ENCODE measurements around the gene NFATC1. TPM values are rescaled to one million over a fixed set of nuclear protein-coding genes. Genes with fewer than 3 reads are reported as not detected.

NFATC1 gene
- total RNA-seq, 2 experiments from 2014 or later = 26.5 to 28.1 TPM

GRCh38 chr18:79526468-79527460 is 131.0 kb downstream of the NFATC1 start:
- ATAC-seq (no peak), DNase-seq (no peak)
- Mint-ChIP-seq H3K27me3 (ENCODE audit: low read depth) (no peaks in the 10 kb centered on the region), H3K4me3 (no peak overlapping the region), H3K9me3 (ENCODE audit: insufficient read depth) (no peaks in the 10 kb centered on the region), H3K27ac (no peak overlapping the region), H3K36me3 (ENCODE audit: low read depth) (peaks cover 8% of the 10 kb centered on the region), H3K4me1 (ENCODE audit: low read depth) (peaks cover 38% of the 10 kb centered on the region)
- ChIA-PET POLR2A (no interaction called here), CTCF (interaction anchor here (1.5 to 8.3 kb wide), 3 partner anchors 129 to 148 kb away, joined by 4 to 70 read pairs (median 19); no protein-coding TSS in a partner anchor)

GRCh38 chr18:79527656-79528315 is 132.1 kb downstream of the NFATC1 start:
- no peak overlapping the region for H3K4me3 Mint-ChIP-seq
- ChIA-PET CTCF (interaction anchor here (0.7 to 8.3 kb wide), 5 partner anchors 11 to 152 kb away, joined by 4 to 70 read pairs (median 7); no protein-coding TSS in a partner anchor), POLR2A (no interaction called here)
- no peaks in the 10 kb centered on the region for H3K27me3 Mint-ChIP-seq (ENCODE audit: low read depth)
- H3K36me3 Mint-ChIP-seq (ENCODE audit: low read depth) = peaks cover 8% of the 10 kb centered on the region
- H3K9me3 Mint-ChIP-seq (ENCODE audit: insufficient read depth) = no peaks in the 10 kb centered on the region
- no peak for DNase-seq
- ATAC-seq = no peak
- peaks cover 28% of the 10 kb centered on the region for H3K4me1 Mint-ChIP-seq (ENCODE audit: low read depth)
- H3K27ac Mint-ChIP-seq = no peak overlapping the region

- CTCF ChIA-PET = interaction anchor here (0.7 to 8.3 kb wide), 5 partner anchors 11 to 153 kb away, joined by 4 to 70 read pairs (median 7); no protein-coding TSS in a partner anchor
- no peaks in the 10 kb centered on the region for H3K9me3 Mint-ChIP-seq (ENCODE audit: insufficient read depth)
- no peaks in the 10 kb centered on the region for H3K27me3 Mint-ChIP-seq (ENCODE audit: low read depth)
- ATAC-seq (no peak), DNase-seq (no peak)
- H3K4me1 Mint-ChIP-seq (ENCODE audit: low read depth) = peaks cover 23% of the 10 kb centered on the region
- POLR2A ChIA-PET = no interaction called here
- no peak overlapping the region for H3K27ac Mint-ChIP-seq
- no peak overlapping the region for H3K4me3 Mint-ChIP-seq
- H3K36me3 Mint-ChIP-seq (ENCODE audit: low read depth) = peaks cover 8% of the 10 kb centered on the region
Measured at GRCh38 chr18:79528316-79528695, 132.6 kb downstream of the NFATC1 start.

- peak; percentile 79 for DNase-seq
- POLR2A ChIA-PET = no interaction called here
- H3K4me3 Mint-ChIP-seq = no peak overlapping the region
- H3K4me1 Mint-ChIP-seq (ENCODE audit: low read depth) = peaks cover 17% of the 10 kb centered on the region
- no peak overlapping the region for H3K27ac Mint-ChIP-seq
- CTCF ChIA-PET = interaction anchor here (1.0 to 8.3 kb wide), 6 partner anchors 12 to 169 kb away, joined by 3 to 70 read pairs (median 7); no protein-coding TSS in a partner anchor
- no peaks in the 10 kb centered on the region for H3K27me3 Mint-ChIP-seq (ENCODE audit: low read depth)
- no peaks in the 10 kb centered on the region for H3K9me3 Mint-ChIP-seq (ENCODE audit: insufficient read depth)
- ATAC-seq = no peak
- H3K36me3 Mint-ChIP-seq (ENCODE audit: low read depth) = peaks cover 8% of the 10 kb centered on the region
Measured at GRCh38 chr18:79528846-79529245, 133.1 kb downstream of the NFATC1 start.

DNA sequence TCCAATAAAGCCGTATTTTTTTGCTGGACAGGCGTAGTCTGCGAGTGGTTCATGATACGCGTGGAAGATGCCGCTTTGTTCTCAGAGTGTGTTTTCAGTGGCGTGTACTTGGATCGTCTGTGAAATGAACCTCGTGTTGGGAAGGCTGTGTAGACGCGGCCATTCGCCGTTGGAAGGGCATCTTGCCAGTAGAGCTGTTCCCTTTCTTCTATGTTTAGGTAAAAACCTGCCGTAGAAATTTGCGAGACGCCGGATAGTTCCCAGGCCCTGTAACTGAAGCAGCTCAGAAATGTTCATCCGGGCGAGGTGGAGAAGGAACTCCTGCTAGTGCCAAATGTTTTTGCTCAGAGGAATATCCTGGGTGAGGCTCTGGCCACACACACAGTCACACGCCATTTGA is 133.6 kb downstream of the NFATC1 start:
- Mint-ChIP-seq H3K9me3 (ENCODE audit: insufficient read depth) (no peaks in the 10 kb centered on the region), H3K27ac (no peak overlapping the region), H3K4me3 (no peak overlapping the region), H3K4me1 (ENCODE audit: low read depth) (peaks cover 13% of the 10 kb centered on the region), H3K27me3 (ENCODE audit: low read depth) (no peaks in the 10 kb centered on the region), H3K36me3 (ENCODE audit: low read depth) (peaks cover 8% of the 10 kb centered on the region)
- ChIA-PET CTCF (interaction anchor here (0.7 to 8.3 kb wide), 8 partner anchors 12 to 170 kb away, joined by 3 to 70 read pairs (median 5); no protein-coding TSS in a partner anchor), POLR2A (interaction anchor here (2.3 kb wide), 1 partner anchor 124 kb away, joined by 7 read pairs; no protein-coding TSS in a partner anchor)
- DNase-seq (no peak), ATAC-seq (no peak)

DNA sequence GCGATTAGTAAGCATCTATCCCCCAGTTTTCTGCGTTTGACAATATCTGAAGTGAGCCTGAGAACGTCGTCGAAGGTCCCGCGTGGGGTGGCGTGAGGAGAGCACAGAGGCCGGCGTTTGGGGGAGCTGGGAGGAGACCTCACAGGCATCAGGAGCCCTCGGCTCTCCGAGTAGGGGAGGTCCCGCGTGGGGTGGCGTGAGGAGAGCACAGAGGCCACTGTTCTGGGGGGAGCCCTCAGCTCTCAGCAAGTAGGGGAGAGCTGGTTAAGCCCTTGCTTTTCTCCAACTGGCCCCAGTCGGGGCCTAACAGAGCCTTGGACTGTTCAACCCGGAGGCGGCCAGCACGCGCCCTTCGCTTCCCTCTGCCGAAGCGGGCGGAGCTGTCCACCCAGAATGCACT is 134.3 kb downstream of the NFATC1 start:
- ChIA-PET POLR2A (interaction anchor here (0.7 to 2.3 kb wide), 2 partner anchors 124 to 132 kb away, joined by 3 to 7 read pairs; no protein-coding TSS in a partner anchor), CTCF (interaction anchor here (0.7 to 8.3 kb wide), 8 partner anchors 10 to 170 kb away, joined by 3 to 70 read pairs (median 3); no protein-coding TSS in a partner anchor)
- H3K27me3 Mint-ChIP-seq (ENCODE audit: low read depth) = no peaks in the 10 kb centered on the region
- no peaks in the 10 kb centered on the region for H3K9me3 Mint-ChIP-seq (ENCODE audit: insufficient read depth)
- H3K4me3 Mint-ChIP-seq = no peak overlapping the region
- ATAC-seq (no peak), DNase-seq (no peak)
- peaks cover 5% of the 10 kb centered on the region for H3K36me3 Mint-ChIP-seq (ENCODE audit: low read depth)
- H3K4me1 Mint-ChIP-seq (ENCODE audit: low read depth) = peaks cover 7% of the 10 kb centered on the region
- H3K27ac Mint-ChIP-seq = no peak overlapping the region

- Mint-ChIP-seq H3K27ac (no peak overlapping the region), H3K36me3 (ENCODE audit: low read depth) (peaks cover 5% of the 10 kb centered on the region), H3K27me3 (ENCODE audit: low read depth) (no peaks in the 10 kb centered on the region), H3K9me3 (ENCODE audit: insufficient read depth) (no peaks in the 10 kb centered on the region), H3K4me1 (ENCODE audit: low read depth) (peaks cover 2% of the 10 kb centered on the region), H3K4me3 (no peak overlapping the region)
- CTCF ChIA-PET = interaction anchor here (0.8 to 8.3 kb wide), 4 partner anchors 9 to 152 kb away, joined by 3 to 70 read pairs (median 12); no protein-coding TSS in a partner anchor
- POLR2A ChIA-PET = interaction anchor here (2.3 kb wide), 1 partner anchor 125 kb away, joined by 7 read pairs; no protein-coding TSS in a partner anchor
- ATAC-seq = no peak
- DNase-seq = no peak
Measured at GRCh38 chr18:79530821-79531220, 135.1 kb downstream of the NFATC1 start.

- H3K9me3 Mint-ChIP-seq (ENCODE audit: insufficient read depth) = no peaks in the 10 kb centered on the region
- H3K36me3 Mint-ChIP-seq (ENCODE audit: low read depth) = peaks cover 5% of the 10 kb centered on the region
- CTCF ChIA-PET = interaction anchor here (0.8 to 8.3 kb wide), 3 partner anchors 8 to 152 kb away, joined by 3 to 70 read pairs (median 4); no protein-coding TSS in a partner anchor
- POLR2A ChIA-PET = interaction anchor here (2.3 kb wide), 1 partner anchor 126 kb away, joined by 7 read pairs; no protein-coding TSS in a partner anchor
- H3K4me3 Mint-ChIP-seq = no peak overlapping the region
- no peak for ATAC-seq
- no peak overlapping the region for H3K27ac Mint-ChIP-seq
- no peaks in the 10 kb centered on the region for H3K27me3 Mint-ChIP-seq (ENCODE audit: low read depth)
- H3K4me1 Mint-ChIP-seq (ENCODE audit: low read depth) = no peaks in the 10 kb centered on the region
- DNase-seq = no peak
Measured at GRCh38 chr18:79531386-79531785, 135.7 kb downstream of the NFATC1 start.

DNA sequence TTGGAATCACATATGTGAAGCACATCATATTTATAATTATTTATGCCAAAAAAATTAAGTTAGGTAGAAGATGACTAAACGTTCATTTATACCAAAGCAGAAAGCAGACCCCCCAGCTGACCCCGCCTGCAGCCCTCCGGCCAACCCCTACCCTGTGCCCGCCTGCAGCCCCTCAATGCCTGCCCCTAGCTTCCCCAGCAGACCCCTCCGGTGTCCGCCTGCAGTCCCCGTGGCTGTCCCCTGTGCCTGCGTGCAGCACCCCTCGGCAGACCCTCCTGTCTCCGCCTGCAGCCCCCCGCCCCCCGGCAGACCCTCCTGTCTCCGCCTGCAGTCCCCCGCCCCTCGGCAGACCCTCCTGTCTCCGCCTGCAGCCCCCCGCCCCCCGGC is 136.2 kb downstream of the NFATC1 start:
- peaks cover 5% of the 10 kb centered on the region for H3K36me3 Mint-ChIP-seq (ENCODE audit: low read depth)
- H3K4me1 Mint-ChIP-seq (ENCODE audit: low read depth) = no peaks in the 10 kb centered on the region
- no peak overlapping the region for H3K4me3 Mint-ChIP-seq
- DNase-seq (no peak), ATAC-seq (no peak)
- H3K27me3 Mint-ChIP-seq (ENCODE audit: low read depth) = no peaks in the 10 kb centered on the region
- no peaks in the 10 kb centered on the region for H3K9me3 Mint-ChIP-seq (ENCODE audit: insufficient read depth)
- CTCF ChIA-PET = interaction anchor here (8.3 kb wide), 1 partner anchor 153 kb away, joined by 70 read pairs; no protein-coding TSS in a partner anchor
- no peak overlapping the region for H3K27ac Mint-ChIP-seq
- POLR2A ChIA-PET = no interaction called here

DNA sequence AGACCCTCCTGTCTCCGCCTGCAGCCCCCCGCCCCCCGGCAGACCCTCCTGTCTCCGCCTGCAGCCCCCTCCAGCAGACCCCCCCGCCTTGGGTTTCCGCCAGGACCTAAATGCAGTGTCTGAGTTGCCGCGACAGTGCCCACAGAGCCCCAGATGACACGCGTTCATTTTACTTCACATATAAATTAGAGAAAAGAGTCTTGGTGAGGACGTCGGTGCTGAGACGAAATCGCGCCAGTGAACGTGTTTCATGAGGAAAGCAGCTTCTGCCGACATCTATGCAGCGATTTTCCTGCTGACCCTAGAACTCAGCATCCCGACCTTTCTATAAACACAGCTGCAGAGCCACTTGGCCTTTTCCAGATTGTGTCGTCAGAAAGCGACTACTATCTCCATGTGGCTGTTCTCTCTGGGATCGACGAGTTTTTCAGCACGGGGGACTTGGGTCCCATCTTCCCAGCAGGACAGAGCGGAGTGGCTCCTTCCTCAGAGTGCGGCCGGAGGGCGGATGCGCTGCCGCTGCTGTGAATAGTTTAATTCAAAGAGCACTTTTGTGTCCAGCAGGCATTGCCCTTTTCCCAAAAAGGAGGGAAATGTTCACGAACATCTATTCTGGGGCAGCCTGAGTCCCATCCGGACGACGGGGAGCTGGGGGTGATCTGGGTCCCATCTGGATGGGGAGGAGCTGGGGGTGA is 136.7 kb downstream of the NFATC1 start:
- Mint-ChIP-seq H3K4me1 (ENCODE audit: low read depth) (no peaks in the 10 kb centered on the region), H3K27me3 (ENCODE audit: low read depth) (no peaks in the 10 kb centered on the region), H3K4me3 (no peak overlapping the region), H3K9me3 (ENCODE audit: insufficient read depth) (no peaks in the 10 kb centered on the region), H3K36me3 (ENCODE audit: low read depth) (peaks cover 4% of the 10 kb centered on the region), H3K27ac (no peak overlapping the region)
- no peak for ATAC-seq
- DNase-seq = no peak
- POLR2A ChIA-PET = no interaction called here
- CTCF ChIA-PET = interaction anchor here (8.3 kb wide), 1 partner anchor 153 kb away, joined by 70 read pairs; no protein-coding TSS in a partner anchor

GRCh38 chr18:79533146-79533545 is 137.4 kb downstream of the NFATC1 start:
- DNase-seq (no peak), ATAC-seq (no peak)
- POLR2A ChIA-PET = no interaction called here
- Mint-ChIP-seq H3K9me3 (ENCODE audit: insufficient read depth) (no peaks in the 10 kb centered on the region), H3K4me3 (no peak overlapping the region), H3K4me1 (ENCODE audit: low read depth) (no peaks in the 10 kb centered on the region), H3K27me3 (ENCODE audit: low read depth) (no peaks in the 10 kb centered on the region), H3K27ac (no peak overlapping the region), H3K36me3 (ENCODE audit: low read depth) (no peaks in the 10 kb centered on the region)
- CTCF ChIA-PET = interaction anchor here (8.3 kb wide), 1 partner anchor 154 kb away, joined by 70 read pairs; no protein-coding TSS in a partner anchor

Data from activated CD8-positive, alpha-beta T cell treated with anti-CD3 and anti-CD28 coated beads, Interleukin-2, amount 10 ng/mL, durations not matched to agents 7 days and 5 days (primary cell).